VCaP (cell line): ENCODE measurements around the gene RNF146.
"Not testable (repeated sequence)": the region's sequence is repeated elsewhere in the genome, so short reads cannot be mapped to it uniquely, and the experiment has no call there.

Source experiments
- H3K27ac ChIP-seq: fragments of 450-650 bp; 2 replicates; pipeline ENCODE4 v1.5.1; 2017
- CTCF ChIP-seq: fragments of 450-650 bp; conservative IDR thresholded peaks from 2 replicates; pipeline ENCODE4 v1.5.1; 2017; ENCODE audit warnings: mild to moderate bottlenecking, moderate library complexity

RNF146 gene

DNA sequence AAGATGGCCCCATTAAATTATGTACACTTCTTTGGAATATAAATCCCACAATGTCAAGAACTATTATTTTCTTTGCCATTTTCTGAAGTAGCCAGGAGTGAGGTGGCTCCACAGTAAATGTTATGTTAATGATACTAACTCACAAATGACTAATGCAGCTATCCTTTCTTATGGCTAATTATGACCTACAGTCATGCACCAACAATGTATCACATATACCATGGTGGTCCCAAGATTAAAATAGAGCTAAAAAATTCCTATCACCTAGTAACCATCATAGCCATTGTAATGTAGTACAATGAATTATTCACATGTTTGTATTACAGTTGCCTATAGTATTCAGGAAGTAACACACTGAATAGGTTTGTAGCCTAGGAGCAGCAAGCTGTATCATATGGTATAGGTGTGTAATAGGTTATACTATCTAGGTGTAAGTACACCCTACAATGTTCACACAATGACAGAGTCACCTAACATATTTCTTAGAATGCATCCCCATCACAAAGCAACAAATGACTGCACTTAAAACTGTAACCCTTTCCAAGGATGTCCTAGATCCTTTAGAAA lies 61.5 kb downstream of the RNF146 start:
- no peak overlapping the region for H3K27ac ChIP-seq
- no peak for TF ChIP-seq CTCF

DNA sequence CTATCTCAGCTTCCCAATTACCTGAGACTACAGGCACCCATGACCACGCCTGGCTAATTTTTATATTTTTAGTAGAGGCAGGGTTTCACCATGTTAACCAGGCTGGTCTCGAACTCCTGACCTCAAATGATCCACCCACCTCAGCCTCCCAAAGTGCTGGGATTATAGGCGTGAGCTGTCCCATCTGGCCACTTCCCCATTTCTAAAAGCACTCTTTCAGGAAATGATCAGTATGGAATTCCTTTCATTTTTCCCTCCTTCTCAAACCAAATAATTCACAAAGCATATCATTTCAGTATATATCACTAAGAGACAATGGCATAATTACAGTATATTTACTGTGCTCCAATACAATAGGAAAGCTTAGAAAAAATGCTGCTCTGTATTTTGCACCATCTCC lies 64.6 kb downstream of the RNF146 start:
- not testable (repeated sequence) for H3K27ac ChIP-seq

- no peak overlapping the region for H3K27ac ChIP-seq
- TF ChIP-seq CTCF: no peak
Observed at GRCh38 chr6:127332383-127332961, 65.8 kb downstream of the RNF146 start.
